Measurements from ENCODE around the gene MAEL.

The MAEL gene

DNA sequence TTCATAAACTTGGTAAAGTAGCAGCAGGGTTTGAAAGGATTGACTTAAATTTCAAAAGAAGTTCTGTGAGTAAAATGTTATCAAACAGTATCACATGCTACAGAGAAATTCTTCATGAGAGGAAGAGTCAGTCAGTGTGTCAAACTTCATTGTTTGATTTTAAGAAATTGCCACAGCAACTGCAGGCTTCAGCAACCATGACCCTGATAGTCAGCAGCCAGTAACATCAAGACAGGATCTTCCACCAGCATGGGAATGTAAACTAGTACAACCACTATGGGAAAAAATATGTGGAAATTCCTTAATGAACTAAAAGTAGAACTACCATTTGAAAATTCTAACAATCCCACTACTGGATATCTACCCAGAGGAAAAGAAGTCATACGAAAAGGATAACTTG lies 11.5 kb downstream of the MAEL start:
- DNase-seq (ENCODE audit: extremely low read depth, low read depth), result no peak
- TF ChIP-seq, protein P1, sequence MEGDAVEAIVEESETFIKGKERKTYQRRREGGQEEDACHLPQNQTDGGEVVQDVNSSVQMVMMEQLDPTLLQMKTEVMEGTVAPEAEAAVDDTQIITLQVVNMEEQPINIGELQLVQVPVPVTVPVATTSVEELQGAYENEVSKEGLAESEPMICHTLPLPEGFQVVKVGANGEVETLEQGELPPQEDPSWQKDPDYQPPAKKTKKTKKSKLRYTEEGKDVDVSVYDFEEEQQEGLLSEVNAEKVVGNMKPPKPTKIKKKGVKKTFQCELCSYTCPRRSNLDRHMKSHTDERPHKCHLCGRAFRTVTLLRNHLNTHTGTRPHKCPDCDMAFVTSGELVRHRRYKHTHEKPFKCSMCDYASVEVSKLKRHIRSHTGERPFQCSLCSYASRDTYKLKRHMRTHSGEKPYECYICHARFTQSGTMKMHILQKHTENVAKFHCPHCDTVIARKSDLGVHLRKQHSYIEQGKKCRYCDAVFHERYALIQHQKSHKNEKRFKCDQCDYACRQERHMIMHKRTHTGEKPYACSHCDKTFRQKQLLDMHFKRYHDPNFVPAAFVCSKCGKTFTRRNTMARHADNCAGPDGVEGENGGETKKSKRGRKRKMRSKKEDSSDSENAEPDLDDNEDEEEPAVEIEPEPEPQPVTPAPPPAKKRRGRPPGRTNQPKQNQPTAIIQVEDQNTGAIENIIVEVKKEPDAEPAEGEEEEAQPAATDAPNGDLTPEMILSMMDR (IDR thresholded peaks at IDR 0.05; ENCODE audit: low read depth, low read length), result no peak

DNA sequence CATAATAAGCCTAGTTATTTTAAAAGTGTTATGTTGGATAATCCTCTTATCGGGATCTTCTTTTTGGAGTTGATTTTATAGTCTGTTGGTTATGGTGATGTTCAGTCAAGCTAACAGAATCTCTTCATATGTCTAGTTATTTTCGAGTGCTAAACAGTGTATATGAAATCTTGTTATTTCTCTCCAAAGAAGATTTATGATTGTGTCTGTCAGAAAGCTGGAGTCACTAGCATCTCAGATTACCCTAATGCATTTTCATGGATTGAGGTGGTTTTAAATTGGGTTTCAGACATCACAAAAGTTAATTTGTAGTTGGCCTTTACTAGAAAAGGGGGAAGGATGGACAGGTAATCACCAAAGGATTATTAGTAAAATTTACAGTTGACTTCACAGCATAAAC lies 13.3 kb downstream of the MAEL start:
- DNase-seq (ENCODE audit: extremely low read depth, low read depth), result no peak
- TF ChIP-seq, protein P1 (IDR thresholded peaks at IDR 0.05; ENCODE audit: low read depth, low read length), result no peak

DNA sequence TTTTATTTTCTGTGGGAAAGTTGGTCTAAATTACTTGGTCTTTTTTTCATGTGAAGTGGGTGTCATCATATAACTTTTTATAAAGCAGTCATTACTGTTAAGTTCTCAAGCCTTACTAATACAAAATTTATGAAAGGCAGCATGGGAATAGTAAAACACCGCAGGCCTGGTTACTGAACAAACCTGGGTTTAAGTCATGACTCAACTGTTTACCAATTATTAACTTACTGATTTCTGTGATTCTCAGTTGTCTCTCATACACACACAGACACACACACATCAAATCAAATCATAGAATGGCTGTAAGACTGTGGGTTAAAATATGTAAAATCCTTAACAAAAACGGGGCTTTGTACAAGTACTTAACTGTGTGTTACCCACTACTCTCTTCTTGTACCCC lies 14.6 kb downstream of the MAEL start:
- TF ChIP-seq, protein P1 (IDR thresholded peaks at IDR 0.05; ENCODE audit: low read depth, low read length), result no peak
- DNase-seq (ENCODE audit: extremely low read depth, low read depth), result no peak

DNA sequence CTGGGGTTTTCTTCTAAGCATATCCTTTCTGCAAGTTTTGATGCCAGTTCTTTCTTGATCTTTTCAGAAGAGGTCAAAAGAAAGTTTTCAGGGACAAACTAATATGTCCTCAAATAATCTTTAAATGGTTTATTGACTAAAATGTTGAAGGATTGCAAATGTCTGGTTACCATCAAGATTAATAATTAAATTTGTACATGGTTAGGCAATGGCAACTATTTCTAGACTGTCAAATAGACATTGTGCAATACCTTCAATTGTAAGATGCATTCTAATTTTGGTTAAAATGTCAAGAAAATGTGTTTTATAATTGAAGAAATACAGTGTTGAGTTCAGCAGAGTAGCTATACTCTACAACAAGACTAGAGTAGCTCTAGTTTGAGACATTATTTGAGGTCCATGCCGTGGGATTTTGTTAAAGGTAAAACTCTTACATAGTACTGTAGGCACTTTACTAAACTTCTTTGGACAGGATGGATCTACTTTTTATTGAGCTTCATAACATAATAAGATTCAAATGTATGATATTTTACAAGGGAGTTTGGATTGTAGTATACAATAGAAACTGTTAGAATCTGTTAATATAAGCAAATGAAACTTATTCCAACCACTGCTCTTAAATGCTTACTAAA lies 22.6 kb downstream of the MAEL start:
- no peak for DNase-seq (ENCODE audit: extremely low read depth, low read depth)
- TF ChIP-seq, protein P1 (IDR thresholded peaks at IDR 0.05; ENCODE audit: low read depth, low read length), result no peak

DNA sequence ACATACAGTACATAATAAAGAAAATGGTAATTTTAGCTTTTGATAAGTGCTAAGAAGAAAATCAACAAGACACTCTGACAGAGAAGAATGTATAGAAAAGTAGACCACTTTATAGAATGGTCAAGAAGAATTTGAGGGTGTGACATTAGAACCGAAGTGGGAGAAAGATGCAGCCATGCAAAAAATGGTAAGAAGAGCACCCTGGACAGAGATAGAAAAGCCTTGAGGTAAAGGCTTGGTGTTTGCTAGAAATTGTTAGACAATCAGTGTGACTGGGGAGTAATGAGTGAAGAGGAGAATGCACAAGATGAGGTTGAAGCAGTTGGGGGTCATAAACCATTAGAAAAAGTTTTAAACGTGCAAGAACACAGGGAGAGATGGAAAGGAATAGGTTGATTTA lies 23.5 kb downstream of the MAEL start:
- TF ChIP-seq, protein P1 (IDR thresholded peaks at IDR 0.05; ENCODE audit: low read depth, low read length), result no peak

DNA sequence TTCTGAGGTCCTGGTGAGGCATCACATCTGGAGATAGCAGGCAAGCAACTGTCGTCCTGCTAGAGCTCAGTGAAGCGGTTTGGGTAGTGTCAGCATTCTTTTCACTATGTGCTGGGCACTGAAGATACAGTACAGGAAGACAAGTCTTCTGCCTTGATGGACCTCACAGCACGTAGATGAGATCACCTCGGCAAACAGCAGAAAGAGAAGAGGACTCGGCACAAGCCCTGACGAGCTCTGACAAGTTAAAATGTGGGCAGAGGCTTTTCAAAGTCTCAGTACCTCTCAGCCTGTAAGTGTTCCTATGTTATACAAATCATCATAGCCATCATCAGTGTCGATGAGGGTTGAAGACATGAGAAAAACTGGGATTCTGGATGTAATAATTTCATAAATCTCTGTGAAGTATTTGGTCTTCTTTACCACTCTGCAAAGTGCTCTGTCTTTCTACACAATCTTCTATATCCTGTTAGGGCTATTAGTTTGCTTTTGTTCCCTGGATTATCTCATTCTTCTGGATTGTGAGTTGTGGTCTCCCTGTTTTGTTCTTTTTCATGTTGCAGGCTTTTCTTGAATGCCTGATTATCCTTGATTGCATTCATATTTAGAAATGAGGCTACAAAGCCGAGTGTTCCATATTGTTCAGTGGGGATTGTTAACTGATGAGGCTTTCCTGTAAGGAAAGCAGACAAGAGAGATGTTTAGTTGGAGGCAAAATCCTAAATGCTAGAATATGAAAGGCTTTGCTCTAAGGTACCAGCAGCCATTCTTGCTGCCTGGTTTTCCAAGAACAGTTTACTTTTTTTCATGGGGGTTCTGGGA lies 24.2 kb downstream of the MAEL start:
- TF ChIP-seq, protein P1 (IDR thresholded peaks at IDR 0.05; ENCODE audit: low read depth, low read length), result no peak

More for the DNA sequence above, 23.5 kb downstream of the MAEL start:
- no peak for DNase-seq (ENCODE audit: extremely low read depth, low read depth)

DNA sequence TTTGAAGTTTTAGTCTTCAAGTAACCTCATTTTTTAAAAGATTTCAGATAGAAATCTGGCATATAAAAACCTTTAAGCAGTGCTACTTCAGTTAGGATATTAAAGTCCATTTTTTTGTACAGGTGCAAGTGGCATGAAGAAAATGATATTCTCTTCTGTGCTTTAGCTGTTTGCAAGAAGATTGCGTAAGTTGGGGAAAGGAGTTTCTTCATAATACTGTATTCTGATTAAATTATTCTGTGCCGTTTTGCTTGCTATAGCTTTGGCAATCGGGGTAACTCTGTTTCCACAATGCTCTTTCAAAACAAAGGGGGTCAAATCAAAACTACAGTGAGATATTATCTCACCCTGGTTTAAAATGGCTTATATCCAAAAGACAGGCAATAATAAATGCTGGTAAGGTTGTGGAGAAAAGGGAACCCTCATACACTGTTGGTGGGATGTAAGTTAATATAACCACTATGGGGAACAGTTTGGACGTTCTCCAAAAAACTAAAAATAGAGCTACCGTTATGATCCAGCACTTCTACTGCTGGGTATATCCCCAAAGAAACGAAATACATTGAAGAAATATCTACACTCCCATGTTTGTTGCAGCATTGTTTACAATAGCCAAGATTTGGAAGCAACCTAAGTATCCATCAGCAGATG lies 27.1 kb downstream of the MAEL start:
- DNase-seq (ENCODE audit: extremely low read depth, low read depth), result no peak
- TF ChIP-seq, protein P1 (IDR thresholded peaks at IDR 0.05; ENCODE audit: low read depth, low read length), result no peak

More for the DNA sequence above, 24.2 kb downstream of the MAEL start:
- DNase-seq (ENCODE audit: extremely low read depth, low read depth), result no peak

Data from AG09319 (cell line).